CD1c-positive myeloid dendritic cell (primary cell): Measurements from ENCODE around the gene HIVEP2.

Experiments used
- DNase-seq: peaks from one replicate; pipeline ENCODE4 v3.0.0-alpha.2; 2016; ENCODE audit errors: extremely low spot score

HIVEP2 gene

GRCh38 chr6:142925575-142926110, 19.3 kb downstream of the HIVEP2 start:
- DNase-seq: no peak

GRCh38 chr6:142918339-142919042, 26.5 kb downstream of the HIVEP2 start:
- DNase-seq: no peak

- DNase-seq: no peak
Measured at GRCh38 chr6:142916881-142917280, 28.1 kb downstream of the HIVEP2 start.

- peak; percentile 29 for DNase-seq
Measured at GRCh38 chr6:142914937-142915697, 29.9 kb downstream of the HIVEP2 start.

GRCh38 chr6:142914369-142914768, 30.6 kb downstream of the HIVEP2 start:
- no peak for DNase-seq

- DNase-seq: peak; percentile 90
Measured at GRCh38 chr6:142913511-142914047, 31.4 kb downstream of the HIVEP2 start.

- DNase-seq: peak; percentile 85
Measured at GRCh38 chr6:142913036-142913510, 31.9 kb downstream of the HIVEP2 start.

GRCh38 chr6:142912125-142912524, 32.9 kb downstream of the HIVEP2 start:
- DNase-seq: no peak

GRCh38 chr6:142911430-142911829, 33.5 kb downstream of the HIVEP2 start:
- no peak for DNase-seq

GRCh38 chr6:142909686-142910085, 35.3 kb downstream of the HIVEP2 start:
- no peak for DNase-seq

GRCh38 chr6:142908235-142908634, 36.7 kb downstream of the HIVEP2 start:
- DNase-seq: no peak

- DNase-seq: no peak
Measured at GRCh38 chr6:142907544-142907943, 37.4 kb downstream of the HIVEP2 start.

GRCh38 chr6:142906945-142907470, 38.0 kb downstream of the HIVEP2 start:
- DNase-seq: no peak

GRCh38 chr6:142903812-142904211, 41.2 kb downstream of the HIVEP2 start:
- no peak for DNase-seq

GRCh38 chr6:142902636-142903053, 42.3 kb downstream of the HIVEP2 start:
- DNase-seq: peak; percentile 46

- no peak for DNase-seq
Measured at GRCh38 chr6:142901611-142902010, 43.4 kb downstream of the HIVEP2 start.

GRCh38 chr6:142900227-142900971, 44.6 kb downstream of the HIVEP2 start:
- DNase-seq: no peak

- DNase-seq: no peak
Measured at GRCh38 chr6:142898927-142899895, 45.8 kb downstream of the HIVEP2 start.

- no peak for DNase-seq
Measured at GRCh38 chr6:142897659-142898058, 47.3 kb downstream of the HIVEP2 start.

GRCh38 chr6:142896732-142897131, 48.2 kb downstream of the HIVEP2 start:
- no peak for DNase-seq
